OCI-LY3 (cell line): ENCODE results near the gene ZAP70.
A peak's percentile ranks its signal among the peaks of the same experiment; 100 is the strongest.

Experiments
- H2AFZ ChIP-seq: fragments of 200-600, 300-600 bp; shearing (Covaris generic); 2 replicates; pipeline ENCODE4 v1.6.0; 2014; ENCODE audit warnings: antibody characterized with exemption, low read depth, low read length
- H3K27ac ChIP-seq: fragments of 200-600, 300-600 bp; sonication (generic); 2 replicates; pipeline ENCODE4 v1.5.1; 2014; ENCODE audit warnings: mild to moderate bottlenecking, low read length, moderate library complexity, mixed read lengths
- H3K27me3 ChIP-seq: fragments of 200-600, 300-600 bp; sonication (generic); 2 replicates; pipeline ENCODE4 v1.6.1; 2014; ENCODE audit warnings: low read depth, low read length, mixed read lengths
- H3K36me3 ChIP-seq: fragments of 200-600, 300-600 bp; sonication (generic); replicated peaks from 2 replicates; pipeline ENCODE3; 2014; ENCODE audit warnings: low read depth, low read length, mixed read lengths
- H3K4me1 ChIP-seq: fragments of 300-600, 200-600 bp; sonication (generic); 2 replicates; pipeline ENCODE4 v1.6.1; 2014; ENCODE audit warnings: low read length, mixed read lengths
- H3K4me2 ChIP-seq: fragments of 200-600, 300-600 bp; sonication (generic); 2 replicates; pipeline ENCODE4 v1.6.1; 2014; ENCODE audit warnings: low read length, mixed read lengths
- H3K4me3 ChIP-seq: fragments of 300-600, 200-600 bp; sonication (generic); 2 replicates; pipeline ENCODE4 v1.5.1; 2014; ENCODE audit warnings: antibody characterized with exemption, mild to moderate bottlenecking, low read length, moderate library complexity
- H3K79me2 ChIP-seq: fragments of 300-600, 200-600 bp; shearing (Covaris generic); 2 replicates; pipeline ENCODE4 v1.6.1; 2014; ENCODE audit warnings: mild to moderate bottlenecking, low read length, mixed read lengths
- H3K9ac ChIP-seq: fragments of 300-600, 200-600 bp; shearing (Covaris generic); 2 replicates; pipeline ENCODE4 v1.6.0; 2014; ENCODE audit warnings: mild to moderate bottlenecking, low read length, moderate library complexity
- H3K9me3 ChIP-seq: fragments of 200-600, 300-600 bp; shearing (Covaris generic); 2 replicates; pipeline ENCODE4 v1.6.1; 2014; ENCODE audit warnings: low read length, mixed read lengths; ENCODE audit not compliant: insufficient read depth
- H4K20me1 ChIP-seq: fragments of 200-600, 300-600 bp; sonication (generic); 2 replicates; pipeline ENCODE4 v1.6.1; 2016; ENCODE audit warnings: low read length, mixed read lengths; ENCODE audit not compliant: insufficient read depth
- CTCF ChIP-seq: fragments of 200-600, 300-600 bp; sonication (generic); IDR thresholded peaks from 2 replicates; pipeline ENCODE4 v1.5.1; 2014; ENCODE audit warnings: antibody characterized with exemption, low read length, low read depth
- EZH2phosphoT487 ChIP-seq: fragments of 200-600 bp; shearing (Covaris generic); IDR thresholded peaks from 2 replicates; pipeline ENCODE4 v1.6.1; 2018; ENCODE audit warnings: antibody characterized with exemption, mixed run types, low read depth

ZAP70 gene

GRCh38 chr2:97739893-97740245 is 26.5 kb downstream of the ZAP70 start:
- H3K4me3 ChIP-seq: no peak overlapping the region
- no peaks in the 10 kb centered on the region for H3K9me3 ChIP-seq
- no peak overlapping the region for H3K4me2 ChIP-seq
- no peaks in the 10 kb centered on the region for H3K27me3 ChIP-seq
- H3K27ac ChIP-seq: no peak overlapping the region
- H2AFZ ChIP-seq: no peak overlapping the region
- H3K36me3 ChIP-seq: peaks cover 11% of the 10 kb centered on the region
- no peak for TF ChIP-seq CTCF
- TF ChIP-seq EZH2phosphoT487: no peak
- H4K20me1 ChIP-seq: no peaks in the 10 kb centered on the region
- no peak overlapping the region for H3K9ac ChIP-seq
- H3K79me2 ChIP-seq: no peaks in the 10 kb centered on the region
- H3K4me1 ChIP-seq: no peaks in the 10 kb centered on the region

GRCh38 chr2:97740590-97741182 is 27.3 kb downstream of the ZAP70 start:
- peak; percentile 72 for TF ChIP-seq CTCF
- TF ChIP-seq EZH2phosphoT487: no peak
- Histone ChIP-seq H3K4me2 (no peak overlapping the region), H3K4me3 (no peak overlapping the region)

GRCh38 chr2:97741251-97741650 is 27.9 kb downstream of the ZAP70 start:
- Histone ChIP-seq H3K9me3 (no peaks in the 10 kb centered on the region), H3K4me2 (no peak overlapping the region), H3K9ac (no peak overlapping the region), H3K79me2 (no peaks in the 10 kb centered on the region), H4K20me1 (no peaks in the 10 kb centered on the region), H3K4me1 (no peaks in the 10 kb centered on the region), H3K27me3 (no peaks in the 10 kb centered on the region), H3K36me3 (peaks cover 17% of the 10 kb centered on the region), H2AFZ (no peak overlapping the region), H3K4me3 (no peak overlapping the region), H3K27ac (no peak overlapping the region)
- TF ChIP-seq EZH2phosphoT487 (no peak), CTCF (no peak)

More at GRCh38 chr2:97740590-97741182, 27.3 kb downstream of the ZAP70 start:
- H3K27me3 ChIP-seq: no peaks in the 10 kb centered on the region
- no peak overlapping the region for H2AFZ ChIP-seq
- no peak overlapping the region for H3K9ac ChIP-seq
- H3K79me2 ChIP-seq: no peaks in the 10 kb centered on the region
- H3K4me1 ChIP-seq: no peaks in the 10 kb centered on the region
- no peaks in the 10 kb centered on the region for H4K20me1 ChIP-seq
- H3K36me3 ChIP-seq: peaks cover 13% of the 10 kb centered on the region
- H3K27ac ChIP-seq: no peak overlapping the region
- no peaks in the 10 kb centered on the region for H3K9me3 ChIP-seq

GRCh38 chr2:97741686-97742085 is 28.3 kb downstream of the ZAP70 start:
- Histone ChIP-seq H3K4me3 (no peak overlapping the region), H3K4me1 (no peaks in the 10 kb centered on the region), H3K4me2 (no peak overlapping the region), H2AFZ (no peak overlapping the region), H3K27me3 (no peaks in the 10 kb centered on the region), H3K36me3 (peaks cover 17% of the 10 kb centered on the region), H3K27ac (no peak overlapping the region), H3K9ac (no peak overlapping the region), H3K79me2 (no peaks in the 10 kb centered on the region), H3K9me3 (no peaks in the 10 kb centered on the region), H4K20me1 (no peaks in the 10 kb centered on the region)
- no peak for TF ChIP-seq CTCF
- no peak for TF ChIP-seq EZH2phosphoT487
